Smooth muscle cell (in vitro differentiated cells): ENCODE results near the gene COL27A1. TPM values are rescaled to one million over a fixed set of nuclear protein-coding genes. Genes with fewer than 3 reads are reported as not detected.

Source experiments
- DNase-seq: peaks from one replicate; lab custom pipeline; 2025; ENCODE audit not compliant: unreplicated experiment; lab: John Stamatoyannopoulos, UW
- H2AFZ ChIP-seq: fragments of 200-600 bp; sonication (generic); 2 replicates; pipeline ENCODE4 v1.6.0; 2016; ENCODE audit warnings: antibody characterized with exemption, low read depth, mild to moderate bottlenecking
- H3F3A ChIP-seq: fragments of 200-600 bp; sonication (generic); 2 replicates; pipeline ENCODE4 v1.6.0; 2017; ENCODE audit warnings: antibody characterized with exemption, low read depth
- H3K27ac ChIP-seq: fragments of 200-600 bp; sonication (generic); 2 replicates; pipeline ENCODE4 v1.5.1; 2016; ENCODE audit warnings: low read depth, mild to moderate bottlenecking
- H3K27me3 ChIP-seq: fragments of 200-600 bp; sonication (generic); 2 replicates; pipeline ENCODE4 v1.6.1; 2016; ENCODE audit warnings: low read depth, mild to moderate bottlenecking
- H3K36me3 ChIP-seq: fragments of 200-600 bp; sonication (generic); 2 replicates; pipeline ENCODE4 v1.5.1; 2016; ENCODE audit warnings: low read depth
- H3K4me1 ChIP-seq: fragments of 200-600 bp; sonication (generic); 2 replicates; pipeline ENCODE4 v1.5.1; 2016; ENCODE audit warnings: low read depth
- H3K4me2 ChIP-seq: fragments of 200-600 bp; sonication (generic); 2 replicates; pipeline ENCODE4 v1.6.0; 2016; ENCODE audit warnings: mild to moderate bottlenecking
- H3K4me3 ChIP-seq: fragments of 200-600 bp; sonication (generic); 2 replicates; pipeline ENCODE4 v1.5.1; 2016; ENCODE audit warnings: mild to moderate bottlenecking
- H3K79me2 ChIP-seq: fragments of 200-600 bp; sonication (generic); 2 replicates; pipeline ENCODE4 v1.6.0; 2016; ENCODE audit warnings: low read depth, mild to moderate bottlenecking
- H3K9ac ChIP-seq: fragments of 200-600 bp; sonication (generic); 2 replicates; pipeline ENCODE4 v1.6.0; 2016; ENCODE audit warnings: low read depth
- H3K9me3 ChIP-seq: fragments of 200-600 bp; sonication (generic); replicated peaks from 2 replicates; pipeline ENCODE4 v1.5.1; 2016; ENCODE audit warnings: low read depth
- H4K20me1 ChIP-seq: fragments of 200-600 bp; sonication (generic); 2 replicates; pipeline ENCODE4 v1.6.0; 2016; ENCODE audit warnings: low read depth
- CTCF ChIP-seq: fragments of 200-600 bp; sonication (generic); IDR thresholded peaks from 2 replicates; pipeline ENCODE4 v1.5.1; 2017; ENCODE audit warnings: borderline replicate concordance, mild to moderate bottlenecking, antibody characterized with exemption; ENCODE audit not compliant: insufficient read depth, poor library complexity, severe bottlenecking
- WGBS: methylation state at CpG from one replicate; pipeline ENCODE4 v1.1.7; 2016; ENCODE audit warnings: low lambda C conversion rate; 5-methylcytosine and 5-hydroxymethylcytosine counted together
- polyA plus RNA-seq: library from polyadenylated mRNA; unstranded; fragments of >200 nt; fragmentation: Nextera tagmentation; extraction: Ambion mirVana; gene quantifications from 2 replicates; pipeline ENCODE4 v1.2.1, GENCODE V29; 2016
- total RNA-seq: library from RNA; depleted of rRNA; stranded (reverse); fragments of >200 nt; gene quantifications from 2 replicates; pipeline ENCODE4 v1.2.3, GENCODE V29; 2014

The COL27A1 gene
- total and polyA plus RNA-seq, 2 experiments from 2014 or later = 18.1 to 19.9 TPM

- TF ChIP-seq CTCF = no peak
- H2AFZ ChIP-seq = no peak overlapping the region
- WGBS = 100% methylated on average over 2 of the region's 2 CpGs
Measured at GRCh38 chr9:114247077-114247476, 91.7 kb downstream of the COL27A1 start.

GRCh38 chr9:114247491-114247890, 92.2 kb downstream of the COL27A1 start:
- no peaks in the 10 kb centered on the region for H4K20me1 ChIP-seq
- H3K9ac ChIP-seq = no peak overlapping the region
- no peaks in the 10 kb centered on the region for H3K79me2 ChIP-seq
- no peaks in the 10 kb centered on the region for H3K27me3 ChIP-seq
- no peak for DNase-seq
- WGBS = 92% methylated on average over 5 of the region's 5 CpGs
- no peaks in the 10 kb centered on the region for H3K9me3 ChIP-seq
- TF ChIP-seq CTCF = no peak
- H2AFZ ChIP-seq = no peak overlapping the region
- H3K4me2 ChIP-seq = no peak overlapping the region
- no peaks in the 10 kb centered on the region for H3F3A ChIP-seq
- H3K4me1 ChIP-seq = no peaks in the 10 kb centered on the region
- no peaks in the 10 kb centered on the region for H3K36me3 ChIP-seq
- H3K27ac ChIP-seq = no peak overlapping the region
- no peak overlapping the region for H3K4me3 ChIP-seq

More at GRCh38 chr9:114247077-114247476, 91.7 kb downstream of the COL27A1 start:
- H3K4me3 ChIP-seq = no peak overlapping the region
- H3F3A ChIP-seq = no peaks in the 10 kb centered on the region
- no peak overlapping the region for H3K9ac ChIP-seq
- H3K27ac ChIP-seq = no peak overlapping the region
- no peaks in the 10 kb centered on the region for H3K9me3 ChIP-seq
- H4K20me1 ChIP-seq = no peaks in the 10 kb centered on the region
- H3K4me2 ChIP-seq = no peak overlapping the region
- no peaks in the 10 kb centered on the region for H3K79me2 ChIP-seq
- H3K4me1 ChIP-seq = no peaks in the 10 kb centered on the region
- no peak for DNase-seq
- H3K36me3 ChIP-seq = no peaks in the 10 kb centered on the region
- no peaks in the 10 kb centered on the region for H3K27me3 ChIP-seq

GRCh38 chr9:114248299-114248707, 93.0 kb downstream of the COL27A1 start:
- H3K27me3 ChIP-seq = no peaks in the 10 kb centered on the region
- 98% methylated on average over 11 of the region's 11 CpGs for WGBS
- DNase-seq = no peak
- H4K20me1 ChIP-seq = no peaks in the 10 kb centered on the region
- H3K4me1 ChIP-seq = no peaks in the 10 kb centered on the region
- no peaks in the 10 kb centered on the region for H3K9me3 ChIP-seq
- H2AFZ ChIP-seq = no peak overlapping the region
- no peak overlapping the region for H3K4me3 ChIP-seq
- H3K27ac ChIP-seq = no peak overlapping the region
- H3K9ac ChIP-seq = no peak overlapping the region
- H3K79me2 ChIP-seq = no peaks in the 10 kb centered on the region
- no peaks in the 10 kb centered on the region for H3K36me3 ChIP-seq
- TF ChIP-seq CTCF = no peak
- no peaks in the 10 kb centered on the region for H3F3A ChIP-seq
- H3K4me2 ChIP-seq = no peak overlapping the region

GRCh38 chr9:114249424-114250234, 94.3 kb downstream of the COL27A1 start:
- Histone ChIP-seq H3K4me1 (no peaks in the 10 kb centered on the region), H3K9ac (no peak overlapping the region), H3K4me3 (no peak overlapping the region), H3K79me2 (no peaks in the 10 kb centered on the region), H3F3A (no peaks in the 10 kb centered on the region), H3K27ac (no peak overlapping the region), H3K4me2 (no peak overlapping the region), H3K27me3 (no peaks in the 10 kb centered on the region), H4K20me1 (no peaks in the 10 kb centered on the region), H3K36me3 (no peaks in the 10 kb centered on the region), H3K9me3 (no peaks in the 10 kb centered on the region), H2AFZ (no peak overlapping the region)
- TF ChIP-seq CTCF = no peak
- no peak for DNase-seq
- 96% methylated on average over 21 of the region's 21 CpGs for WGBS
